WERI-Rb-1 (cell line): ENCODE data around the gene BLTP1.
"Not testable (repeated sequence)": the region's sequence is repeated elsewhere in the genome, so short reads cannot be mapped to it uniquely, and the experiment has no call there.

ENCODE experiments used
- DNase-seq: peaks from one replicate; pipeline ENCODE4 v3.0.0-alpha.2; 2020
- H3K27ac ChIP-seq: fragments of 250-450 bp; sonication (Bioruptor Pico); 2 replicates; pipeline ENCODE4 v1.5.1; 2020; ENCODE audit warnings: mild to moderate bottlenecking, moderate library complexity
- H3K27me3 ChIP-seq: fragments of 250-450 bp; sonication (Bioruptor Pico); 2 replicates; pipeline ENCODE4 v1.5.1; 2021; ENCODE audit warnings: mild to moderate bottlenecking, low read depth, moderate library complexity; ENCODE audit not compliant: insufficient read depth, severe bottlenecking
- H3K36me3 ChIP-seq: fragments of 250-450 bp; sonication (Bioruptor Pico); 2 replicates; pipeline ENCODE4 v1.5.1; 2020; ENCODE audit warnings: mild to moderate bottlenecking, moderate library complexity
- H3K4me3 ChIP-seq: 2 replicates; pipeline ENCODE4 v1.5.1; 2011; ENCODE audit warnings: low read depth, mild to moderate bottlenecking, control low read depth, low read length
- H3K9me3 ChIP-seq: fragments of 250-450 bp; sonication (Bioruptor Pico); 2 replicates; pipeline ENCODE4 v1.5.1; 2021; ENCODE audit warnings: mild to moderate bottlenecking, moderate library complexity; ENCODE audit not compliant: severe bottlenecking
- CTCF ChIP-seq: IDR thresholded peaks from 2 replicates; pipeline ENCODE4 v1.5.1; 2011; ENCODE audit warnings: low read depth, mild to moderate bottlenecking, control low read depth, inconsistent platforms, low read length

The BLTP1 gene

GRCh38 chr4:122151982-122152710 lies at the start of gene BLTP1:
Gene BLTP1 (plus strand): TSS chr4:122152331. CDS start chr4:122170648, 18,317 bp downstream.
- DNase-seq: peak; percentile 96
- peak within 1 kb of the TSS; percentile 77 for H3K27ac ChIP-seq
- H3K9me3 ChIP-seq: no peaks in the 10 kb centered on the region
- no peak for TF ChIP-seq CTCF
- H3K36me3 ChIP-seq: peaks cover 25% of the 10 kb centered on the region
- H3K4me3 ChIP-seq: peak within 1 kb of the TSS; percentile 92
- no peaks in the 10 kb centered on the region for H3K27me3 ChIP-seq

- Histone ChIP-seq H3K4me3 (no peak overlapping the region), H3K9me3 (no peaks in the 10 kb centered on the region), H3K27ac (no peak overlapping the region), H3K27me3 (no peaks in the 10 kb centered on the region), H3K36me3 (no peaks in the 10 kb centered on the region)
- no peak for DNase-seq
- no peak for TF ChIP-seq CTCF
These were observed 47.9 kb upstream of the BLTP1 start for GRCh38 chr4:122104184-122104583.

- no peaks in the 10 kb centered on the region for H3K36me3 ChIP-seq
- no peaks in the 10 kb centered on the region for H3K9me3 ChIP-seq
- no peak for DNase-seq
- no peaks in the 10 kb centered on the region for H3K27me3 ChIP-seq
- no peak overlapping the region for H3K4me3 ChIP-seq
- no peak for TF ChIP-seq CTCF
- H3K27ac ChIP-seq: no peak overlapping the region
These were observed 44.5 kb upstream of the BLTP1 start for GRCh38 chr4:122107680-122108079.

- H3K27me3 ChIP-seq, H3K4me3 ChIP-seq, H3K27ac ChIP-seq, H3K9me3 ChIP-seq, DNase-seq, H3K36me3 ChIP-seq: not testable (repeated sequence)
These were observed 41.8 kb upstream of the BLTP1 start for GRCh38 chr4:122110304-122110703.

- no peak for TF ChIP-seq CTCF
- Histone ChIP-seq H3K9me3 (no peaks in the 10 kb centered on the region), H3K36me3 (no peaks in the 10 kb centered on the region), H3K27me3 (no peaks in the 10 kb centered on the region), H3K4me3 (no peak overlapping the region), H3K27ac (no peak overlapping the region)
- DNase-seq: no peak
These were observed 34.4 kb upstream of the BLTP1 start for GRCh38 chr4:122117743-122118142.

GRCh38 chr4:122118243-122118642 lies 33.9 kb upstream of the BLTP1 start:
- no peak for TF ChIP-seq CTCF
- Histone ChIP-seq H3K27me3 (no peaks in the 10 kb centered on the region), H3K9me3 (no peaks in the 10 kb centered on the region), H3K27ac (no peak overlapping the region), H3K36me3 (no peaks in the 10 kb centered on the region), H3K4me3 (no peak overlapping the region)
- DNase-seq: no peak
